Heart right ventricle (tissue), 16 donors: ENCODE data around the gene ABO. TPM values are rescaled to one million over a fixed set of nuclear protein-coding genes. Genes with fewer than 3 reads are reported as not detected.

Experiments used
- ATAC-seq, 8 donors: fragments of 200-7000 bp; cut with Tn5 transposase; one replicate each; pipeline ENCODE4 v1.9.1; 2020; ENCODE audit warnings: mild to moderate bottlenecking in 8 of 8, moderate library complexity in 8 of 8, moderate number of reproducible peaks in 1 of 8
- DNase-seq, 2 donors: peaks; one replicate each; pipeline ENCODE4 v3.0.0-alpha.2; 2020
- H3K27ac ChIP-seq, 10 donors: fragments of 200-600 bp; sonication (generic) in 2 of 10; one replicate each; pipeline versions ENCODE4 v1.5.0 to v1.8.0; 2020 to 2022; ENCODE audit warnings: mild to moderate bottlenecking in 3 of 10
- H3K27me3 ChIP-seq, 7 donors: fragments of 200-600 bp; one replicate each; pipeline ENCODE4 v1.8.0; 2021 to 2022; ENCODE audit warnings: mild to moderate bottlenecking in 2 of 7
- H3K36me3 ChIP-seq, 9 donors: fragments of 200-600 bp; sonication (generic) in 1 of 9; one replicate each; pipeline versions ENCODE4 v1.5.0 to v1.8.0; 2020 to 2022; ENCODE audit warnings: mild to moderate bottlenecking in 2 of 9
- H3K4me1 ChIP-seq, 9 donors: fragments of 200-600 bp; sonication (generic) in 1 of 9; one replicate each; pipeline versions ENCODE4 v1.5.0 to v1.8.0; 2020 to 2022; ENCODE audit warnings: mild to moderate bottlenecking in 4 of 9
- H3K4me3 ChIP-seq, 10 donors: fragments of 200-600 bp; sonication (generic) in 2 of 10; one replicate each; pipeline versions ENCODE4 v1.5.0 to v1.8.0; 2020 to 2022; ENCODE audit warnings: mild to moderate bottlenecking in 7 of 10, moderate library complexity in 2 of 10
- H3K9me3 ChIP-seq, 11 donors: fragments of 200-600 bp in 10 of 11; sonication (generic) in 2 of 11; one replicate each; pipeline versions ENCODE4 v1.5.0 to v1.8.0; 2013 to 2022; ENCODE audit warnings: mild to moderate bottlenecking in 2 of 11, control low read depth in 1 of 11, moderate library complexity in 1 of 11
- WGBS, 2 donors: extraction: QIAGEN DNeasy Blood & Tissue Kit; methylation state at CpG; one replicate each; pipeline ENCODE4 v1.1.7; 2013; ENCODE audit warnings: inconsistent platforms in 1 of 2; 5-methylcytosine and 5-hydroxymethylcytosine counted together
- intact Hi-C, 10 donors: fragments of 100-400 bp; cut with DNase I; formaldehyde crosslinking; loops; one replicate each; pipeline versions ENCODE4 v1.11.1 to v1.14.2; 2022
- polyA plus RNA-seq, 2 donors: library from polyadenylated mRNA; stranded (reverse); fragments of 200-250 nt; gene quantifications; one replicate each; pipeline ENCODE4 v1.2.3, GENCODE V29; 2013
- total RNA-seq, 10 donors: library from RNA; stranded (reverse); fragmentation: NEBNext Ultra II Directional in 3 of 10; extraction: Animal tissue kit (Norgen Biotek cat#: 25700) in 3 of 10; gene quantifications; one replicate each; pipeline versions ENCODE4 v1.2.1 to v1.2.4, GENCODE V29; 2021 to 2023
- TF ChIP-seq, protein P1 (sequence below), 9 donors: fragments of 200-600 bp; sonication (generic) in 2 of 9; IDR thresholded peaks; one replicate each; pipeline versions ENCODE4 v1.5.0 to v1.8.0; 2021 to 2022; ENCODE audit warnings: antibody characterized with exemption in 9 of 9, mild to moderate bottlenecking in 5 of 9, moderate library complexity in 1 of 9
- donor health status: Arrhythmogenic right ventricular cardiomyopathy.
- donor health status: ischemic (EF 13 %, LVEDD 7.1; RV severe dilation, severe dysfunction).
- donor health status: healthy with polysubstance abuse.
- donor health status: DM: no; HTN: yes; CAD: no.
- donor health status: DM: no; HTN: no; CAD: no.
- donor health status: ischemic (EF 25% LVEDD 6.9; RV normal size, moderate dysfunction).
- donor health status: ischemic (EF 25% LVEDD 5.7; RV mildly dilated, moderate dysfunction).
- donor health status: healthy.
- donor health status: DM: yes; HTN: yes; CAD: no.
- donor health status: Ischemic cardiomyopathy.
- donor health status: ischemic (EF 35%, LVEDD 5.7; RV mildly dilated, moderate dysfunction).
- donor health status: nonischemic (EF 11% LVEDD 7.7; RV severe dilation, severe dysfunction).
- donor health status: DM: yes; HTN: yes; CAD: no.
- donor health status: PGD.
- donor health status: ischemic (EF 29% LVEDD 5.4; RV normal size, mild dysfunction).
- donor health status: nonischemic (EF 23%, LVEDD 6.1; RV moderate dilation, normal function).

ABO gene
- total and polyA plus RNA-seq, 12 donors = 0.25 to 2.9 (median 1.6) TPM

- Histone ChIP-seq H3K4me1 (peaks cover 0 to 19% (median 3%) of the 10 kb centered on the region in 9 donors), H3K36me3 (no peaks in the 10 kb centered on the region), H3K4me3 (no peak overlapping the region), H3K27ac (no peak overlapping the region), H3K9me3 (peaks cover 0 to 6% (median 0%) of the 10 kb centered on the region in 11 donors), H3K27me3 (peaks cover 0 to 54% (median 27%) of the 10 kb centered on the region in 7 donors)
- TF ChIP-seq, protein P1, sequence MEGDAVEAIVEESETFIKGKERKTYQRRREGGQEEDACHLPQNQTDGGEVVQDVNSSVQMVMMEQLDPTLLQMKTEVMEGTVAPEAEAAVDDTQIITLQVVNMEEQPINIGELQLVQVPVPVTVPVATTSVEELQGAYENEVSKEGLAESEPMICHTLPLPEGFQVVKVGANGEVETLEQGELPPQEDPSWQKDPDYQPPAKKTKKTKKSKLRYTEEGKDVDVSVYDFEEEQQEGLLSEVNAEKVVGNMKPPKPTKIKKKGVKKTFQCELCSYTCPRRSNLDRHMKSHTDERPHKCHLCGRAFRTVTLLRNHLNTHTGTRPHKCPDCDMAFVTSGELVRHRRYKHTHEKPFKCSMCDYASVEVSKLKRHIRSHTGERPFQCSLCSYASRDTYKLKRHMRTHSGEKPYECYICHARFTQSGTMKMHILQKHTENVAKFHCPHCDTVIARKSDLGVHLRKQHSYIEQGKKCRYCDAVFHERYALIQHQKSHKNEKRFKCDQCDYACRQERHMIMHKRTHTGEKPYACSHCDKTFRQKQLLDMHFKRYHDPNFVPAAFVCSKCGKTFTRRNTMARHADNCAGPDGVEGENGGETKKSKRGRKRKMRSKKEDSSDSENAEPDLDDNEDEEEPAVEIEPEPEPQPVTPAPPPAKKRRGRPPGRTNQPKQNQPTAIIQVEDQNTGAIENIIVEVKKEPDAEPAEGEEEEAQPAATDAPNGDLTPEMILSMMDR (IDR thresholded peaks at IDR 0.05) = no peak
- ATAC-seq = no peak
- no peak for DNase-seq
- 82 to 83% methylated on average over 12 of the region's 12 CpGs for WGBS, 2 donors
- intact Hi-C loops = loop anchor here in 3 of 10 donors (5.0 kb wide), 1 partner anchor 91 kb away; no protein-coding TSS in a partner anchor
Measured at GRCh38 chr9:133278161-133279114, 3.4 kb upstream of the ABO start.

- DNase-seq (no peak), ATAC-seq (no peak)
- peaks cover 0 to 6% (median 0%) of the 10 kb centered on the region in 11 donors for H3K9me3 ChIP-seq
- peaks cover 0 to 23% (median 3%) of the 10 kb centered on the region in 9 donors for H3K4me1 ChIP-seq
- H3K27me3 ChIP-seq = peaks cover 0 to 53% (median 27%) of the 10 kb centered on the region in 7 donors
- 82 to 85% methylated on average over 4 of the region's 4 CpGs for WGBS, 2 donors
- H3K36me3 ChIP-seq = no peaks in the 10 kb centered on the region
- H3K27ac ChIP-seq = no peak overlapping the region
- intact Hi-C loops = loop anchor here in 3 of 10 donors (5.0 kb wide), 1 partner anchor 90 kb away; no protein-coding TSS in a partner anchor
- no peak overlapping the region for H3K4me3 ChIP-seq
- TF ChIP-seq, protein P1 (IDR thresholded peaks at IDR 0.05) = no peak
Measured at GRCh38 chr9:133277467-133277866, 2.5 kb upstream of the ABO start.

DNA sequence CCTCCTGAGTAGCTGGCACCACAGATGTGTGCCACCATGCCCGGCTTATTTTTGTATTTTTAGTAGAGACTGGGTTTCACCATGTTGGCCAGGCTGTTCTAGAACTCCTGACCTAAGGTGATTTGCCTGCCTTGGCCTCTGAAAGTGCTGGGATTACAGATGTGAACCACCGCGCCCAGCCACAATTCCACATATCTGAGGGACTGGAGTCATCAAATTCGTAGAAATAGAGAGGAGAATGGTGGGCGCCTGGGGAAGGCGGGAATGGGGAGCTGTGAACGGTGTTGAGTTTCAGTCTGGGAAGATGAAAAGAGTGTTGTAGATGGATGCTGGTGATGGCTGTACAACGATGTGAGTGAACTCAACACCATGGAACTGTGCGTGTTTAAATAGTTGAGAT is 1.9 kb upstream of the ABO start:
- DNase-seq = no peak
- Histone ChIP-seq H3K27ac (no peak overlapping the region), H3K27me3 (peaks cover 0 to 53% (median 27%) of the 10 kb centered on the region in 7 donors), H3K9me3 (peaks cover 0 to 6% (median 0%) of the 10 kb centered on the region in 11 donors), H3K4me1 (peaks cover 0 to 23% (median 3%) of the 10 kb centered on the region in 9 donors), H3K4me3 (no peak overlapping the region), H3K36me3 (no peaks in the 10 kb centered on the region)
- no peak for ATAC-seq
- intact Hi-C loops = loop anchor here in 3 of 10 donors (5.0 kb wide), 1 partner anchor 90 kb away; no protein-coding TSS in a partner anchor
- TF ChIP-seq, protein P1 (IDR thresholded peaks at IDR 0.05) = no peak
- 81 to 90% methylated on average over 9 of the region's 9 CpGs for WGBS, 2 donors
